ENCODE results near the gene FAM107B. TPM values are rescaled to one million over a fixed set of nuclear protein-coding genes. Genes with fewer than 3 reads are reported as not detected.

Gene FAM107B
- total and polyA plus RNA-seq, 2 donors (not counting 3 experiments of a cell fraction or from before 2014, with no cell fraction given) = 39.2 to 176 TPM

DNA sequence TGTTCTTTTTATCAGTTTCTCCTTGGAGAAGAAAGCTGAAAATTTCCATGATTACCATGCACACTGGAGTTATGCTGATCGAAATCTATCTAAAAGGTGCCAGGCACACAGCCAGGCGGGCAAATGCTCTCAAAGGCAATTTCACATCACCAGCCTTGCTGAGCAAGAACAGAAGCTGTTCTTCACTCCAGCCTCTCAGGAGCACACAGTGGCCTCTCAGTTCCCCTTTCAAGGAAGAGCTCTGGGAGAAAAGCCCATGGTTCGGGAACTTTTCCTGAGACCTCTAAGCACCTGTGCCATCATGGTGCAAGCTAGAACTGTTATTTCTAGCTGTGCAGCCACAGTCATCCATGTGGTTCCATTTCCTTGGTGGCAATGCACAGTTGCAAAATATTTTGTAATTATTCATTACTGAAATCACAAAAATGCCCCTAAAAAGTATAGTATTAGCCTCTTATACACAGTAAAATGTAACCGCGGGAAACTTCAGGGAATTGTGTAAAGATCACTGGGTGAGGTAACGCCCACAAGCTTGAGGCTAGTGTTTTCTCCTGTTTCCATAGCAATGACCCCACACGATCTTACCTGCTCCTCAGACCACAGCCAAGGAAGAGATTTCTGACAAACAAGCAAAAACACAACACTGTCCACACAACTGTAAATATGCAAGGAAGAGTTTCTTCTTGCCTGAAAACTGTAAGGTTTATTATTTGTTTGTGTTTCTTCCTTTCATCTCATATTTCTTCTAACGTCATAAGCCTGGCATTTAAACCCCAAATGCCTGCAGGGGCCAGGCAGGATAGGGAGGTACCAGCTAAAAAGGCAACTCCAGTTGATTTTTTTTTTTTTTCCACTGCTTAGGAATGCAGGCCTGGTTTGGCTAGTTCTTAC lies 121.2 kb downstream of the FAM107B start:
- Histone ChIP-seq H3K4me1 (ENCODE audit: control insufficient read depth, extremely low read depth, insufficient read depth, low read length) (peaks cover 1% of the 10 kb centered on the region), H3K79me2 (ENCODE audit: control insufficient read depth, insufficient read depth, low read length) (no peaks in the 10 kb centered on the region), H2AFZ (ENCODE audit: low read depth, low read length) (no peak overlapping the region), H3K27ac (ENCODE audit: insufficient read depth, low read depth, low read length) (no peak overlapping the region), H3K27me3 (ENCODE audit: control insufficient read depth in 2 of 2, insufficient read depth in 2 of 2, low read length in 2 of 2) (peaks cover 0 to 2% of the 10 kb centered on the region in 2 experiments), H3K9me3 (replicated peaks; ENCODE audit: control insufficient read depth, insufficient read depth, low read length) (no peaks in the 10 kb centered on the region), H3K36me3 (ENCODE audit: control insufficient read depth in 2 of 2, extremely low read depth in 1 of 2, insufficient read depth in 2 of 2, low read length in 2 of 2) (no peaks in the 10 kb centered on the region), H3K4me2 (ENCODE audit: insufficient read depth, low read length) (no peak overlapping the region), H3K9ac (replicated peaks; ENCODE audit: extremely low read depth, insufficient read depth, low read length) (no peak overlapping the region), H4K20me1 (replicated peaks; ENCODE audit: control insufficient read depth, extremely low read depth, insufficient read depth, low read length) (no peaks in the 10 kb centered on the region), H3K4me3 (replicated peaks in 1 of 3; ENCODE audit: insufficient read depth in 1 of 3, low read depth in 1 of 3, low read length in 3 of 3) (no peak overlapping the region), H3K9me1 (replicated peaks; ENCODE audit: control insufficient read depth, extremely low read depth, insufficient read depth, low read length) (no peaks in the 10 kb centered on the region)
- CTCF ChIA-PET = no interaction called here
- TF ChIP-seq MYC (IDR thresholded peaks at IDR 0.05; ENCODE audit: low read depth, low read length) (no peak), JUN (IDR thresholded peaks at IDR 0.05; ENCODE audit: borderline replicate concordance, insufficient read depth, insufficient read length, low read depth) (no peak), POLR2AphosphoS5 (IDR thresholded peaks at IDR 0.05; ENCODE audit: insufficient read depth, low read depth, low read length) (no peak), FOS (IDR thresholded peaks at IDR 0.05; ENCODE audit: borderline replicate concordance, insufficient read depth, low read length) (no peak), EZH2 (IDR thresholded peaks at IDR 0.05; ENCODE audit: borderline replicate concordance, low read depth, low read length, severe bottlenecking) (no peak), POLR2A (IDR thresholded peaks at IDR 0.05; ENCODE audit: low read depth, low read length) (no peak), GATA2 (IDR thresholded peaks at IDR 0.05; ENCODE audit: insufficient read depth, insufficient read length, low read depth, low read length) (no peak)
- TF ChIP-seq, protein P1, sequence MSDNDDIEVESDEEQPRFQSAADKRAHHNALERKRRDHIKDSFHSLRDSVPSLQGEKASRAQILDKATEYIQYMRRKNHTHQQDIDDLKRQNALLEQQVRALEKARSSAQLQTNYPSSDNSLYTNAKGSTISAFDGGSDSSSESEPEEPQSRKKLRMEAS (IDR thresholded peaks at IDR 0.05; ENCODE audit: insufficient read depth, insufficient read length) = no peak
- TF ChIP-seq, protein P2, sequence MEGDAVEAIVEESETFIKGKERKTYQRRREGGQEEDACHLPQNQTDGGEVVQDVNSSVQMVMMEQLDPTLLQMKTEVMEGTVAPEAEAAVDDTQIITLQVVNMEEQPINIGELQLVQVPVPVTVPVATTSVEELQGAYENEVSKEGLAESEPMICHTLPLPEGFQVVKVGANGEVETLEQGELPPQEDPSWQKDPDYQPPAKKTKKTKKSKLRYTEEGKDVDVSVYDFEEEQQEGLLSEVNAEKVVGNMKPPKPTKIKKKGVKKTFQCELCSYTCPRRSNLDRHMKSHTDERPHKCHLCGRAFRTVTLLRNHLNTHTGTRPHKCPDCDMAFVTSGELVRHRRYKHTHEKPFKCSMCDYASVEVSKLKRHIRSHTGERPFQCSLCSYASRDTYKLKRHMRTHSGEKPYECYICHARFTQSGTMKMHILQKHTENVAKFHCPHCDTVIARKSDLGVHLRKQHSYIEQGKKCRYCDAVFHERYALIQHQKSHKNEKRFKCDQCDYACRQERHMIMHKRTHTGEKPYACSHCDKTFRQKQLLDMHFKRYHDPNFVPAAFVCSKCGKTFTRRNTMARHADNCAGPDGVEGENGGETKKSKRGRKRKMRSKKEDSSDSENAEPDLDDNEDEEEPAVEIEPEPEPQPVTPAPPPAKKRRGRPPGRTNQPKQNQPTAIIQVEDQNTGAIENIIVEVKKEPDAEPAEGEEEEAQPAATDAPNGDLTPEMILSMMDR (IDR thresholded peaks at IDR 0.05; ENCODE audit: extremely low read depth in 1 of 2, insufficient read depth in 1 of 2, low read depth in 1 of 2, low read length in 2 of 2) = no peak
- dilution Hi-C loops (cut with MboI; ENCODE audit: extremely low pct_ligation_motif_present, low sequenced_read_pairs) = no loop called here
- DNase-seq (ENCODE audit: low read depth, low spot score) (peak; percentile 47), FAIRE-seq (peak; percentile 71)
- intact Hi-C loops (cut with micrococcal nuclease) = no loop called here
- POLR2A ChIA-PET = no interaction called here
- BruUV-seq (replicated peaks) = no TSS peak

Data from endothelial cell of umbilical vein (primary cell).